Activated gamma-delta T cell treated with anti-CD3 and anti-CD28 coated beads, Interleukin-2, amount 50 U/mL, for 16 hours (primary cell): Measurements from ENCODE around the gene RAB40AL.

Source experiments
- DNase-seq: peaks from one replicate; pipeline ENCODE4 v3.0.0-alpha.2; 2020; ENCODE audit warnings: low read depth

Gene RAB40AL

DNA sequence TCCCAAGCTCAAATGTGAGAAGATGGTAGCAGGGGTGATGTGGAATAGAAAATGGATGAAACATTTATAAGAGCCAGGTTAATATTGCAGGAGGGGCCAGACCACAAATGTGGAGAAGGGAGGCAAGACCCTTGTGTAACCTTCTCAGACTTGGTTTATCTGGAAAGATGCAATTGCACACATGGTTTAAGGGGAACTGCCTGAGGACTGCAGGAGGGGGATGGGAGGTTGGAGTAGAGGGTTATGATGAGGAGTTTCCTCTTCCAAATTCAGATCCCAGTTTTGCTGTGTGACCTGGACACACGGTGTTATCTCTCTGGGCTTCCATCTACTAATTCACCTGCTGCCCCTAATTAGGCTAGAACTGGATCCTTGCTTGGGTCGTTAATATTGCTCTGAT lies 46.1 kb downstream of the RAB40AL start:
- no peak for DNase-seq

DNA sequence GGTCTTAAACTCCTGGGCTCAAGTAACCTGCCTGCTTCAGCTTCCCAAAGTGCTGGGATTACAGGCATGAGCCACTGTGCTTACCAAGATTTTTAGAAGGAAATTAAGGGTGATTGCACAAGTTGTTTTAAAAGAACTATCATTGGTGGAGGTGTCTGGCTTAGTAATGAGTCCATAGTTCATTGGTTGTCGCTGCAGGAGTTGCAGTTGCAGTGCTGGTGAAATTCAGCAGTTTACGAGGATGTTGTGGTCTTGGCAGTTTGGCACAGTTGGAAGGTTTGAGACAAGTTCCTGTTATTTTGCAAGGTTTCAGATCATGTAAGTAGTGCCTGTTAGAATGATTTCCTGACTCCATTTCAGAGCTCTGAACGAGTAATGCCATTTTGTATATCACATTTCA lies 48.1 kb downstream of the RAB40AL start:
- DNase-seq, result no peak
